HepG2 (cell line): ENCODE measurements around the gene MYBPC2. TPM values are rescaled to one million over a fixed set of nuclear protein-coding genes. Genes with fewer than 3 reads are reported as not detected.

Experiments used
- ATAC-seq: fragments of 200-7000 bp; cut with Tn5 transposase; 3 replicates; pipeline ENCODE4 v1.9.1; 2020; ENCODE audit warnings: mild to moderate bottlenecking, moderate library complexity
- BruUV-seq: library from RNA; stranded (reverse); fragments of 400-500 nt; replicated peaks from 2 replicates; lab custom pipeline; 2021; lab: Mats Ljungman, UMichigan
- CTCF ChIA-PET: fragments of 300-600 bp; formaldehyde crosslinking; extraction: SDS; loops from one replicate; lab custom pipeline; 2021; ENCODE audit warnings: low total read pairs, inconsistent platforms, low intra/inter-chr PET ratio; lab: Yijun Ruan, JAX
- POLR2A ChIA-PET: fragments of 350-600 bp; sonication (Branson Sonifier 250); formaldehyde crosslinking; loops from one replicate; lab custom pipeline; 2020; ENCODE audit warnings: antibody characterized with exemption, inconsistent platforms; lab: Yijun Ruan, JAX
- DNase-seq: peaks from one replicate; pipeline ENCODE4 v3.0.0-alpha.2; 2015; ENCODE audit warnings: low spot score
- FAIRE-seq: peaks from 3 replicates; lab custom pipeline; 2011; peaks lifted over from hg19 to GRCh38; lab: Jason Lieb, UNC
- H2AFZ ChIP-seq: one replicate; pipeline ENCODE4 v1.6.1; 2011; ENCODE audit warnings: low read length, inconsistent platforms
- H3K27ac ChIP-seq: fragments of 300-600 bp; 3 replicates; pipeline ENCODE4 v1.8.0; 2011; ENCODE audit warnings: mixed run types, mild to moderate bottlenecking, mixed read lengths, low read length, inconsistent platforms; ENCODE audit not compliant: insufficient read depth; ENCODE audit errors: extremely low read length
- H3K27me3 ChIP-seq, 2 experiments: fragments of 200-600 bp in 1 of 2; 2 replicates in 1 of 2; 3 replicates in 1 of 2; pipeline versions ENCODE4 v1.6.0 to v1.8.0; 2011; ENCODE audit warnings: low read length in 2 of 2, mild to moderate bottlenecking in 2 of 2, moderate library complexity in 2 of 2, inconsistent platforms in 1 of 2; ENCODE audit not compliant: insufficient read depth in 2 of 2, control insufficient read depth in 1 of 2
- H3K36me3 ChIP-seq, 2 experiments: fragments of 200-600 bp in 1 of 2; replicated peaks in 1 of 2; 2 replicates in 1 of 2; 3 replicates in 1 of 2; pipeline versions ENCODE4 v1.5.1 to v1.8.0; 2011; ENCODE audit warnings: low read length in 2 of 2, inconsistent platforms in 1 of 2; ENCODE audit not compliant: insufficient read depth in 2 of 2, control insufficient read depth in 1 of 2
- H3K4me1 ChIP-seq: 2 replicates; pipeline ENCODE4 v1.5.1; 2012; ENCODE audit warnings: low read length, inconsistent platforms; ENCODE audit not compliant: insufficient read depth
- H3K4me2 ChIP-seq: 2 replicates; pipeline ENCODE4 v1.6.0; 2011; ENCODE audit warnings: low read depth, low read length, inconsistent platforms
- H3K4me3 ChIP-seq, 3 experiments: fragments of 200-600 bp in 1 of 3; sonication (generic), shearing (Covaris generic) in 1 of 3; replicated peaks in 1 of 3; 2 replicates each; pipeline ENCODE4 v1.5.1; 2011 to 2016; ENCODE audit warnings: low read length in 3 of 3, inconsistent platforms in 2 of 3, low read depth in 2 of 3, mild to moderate bottlenecking in 2 of 3, control low read depth in 1 of 3, mixed read lengths in 1 of 3; ENCODE audit not compliant: insufficient read depth in 1 of 3
- H3K79me2 ChIP-seq: one replicate; pipeline ENCODE4 v1.6.1; 2011; ENCODE audit warnings: low read length, inconsistent platforms; ENCODE audit not compliant: insufficient read depth
- H3K9ac ChIP-seq: 2 replicates; pipeline ENCODE4 v1.6.0; 2011; ENCODE audit warnings: mild to moderate bottlenecking, low read depth, low read length, inconsistent platforms; ENCODE audit not compliant: insufficient read depth
- H3K9me3 ChIP-seq: 2 replicates; pipeline ENCODE4 v1.5.1; 2012; ENCODE audit warnings: mild to moderate bottlenecking, low read length
- H4K20me1 ChIP-seq: 2 replicates; pipeline ENCODE4 v1.6.0; 2011; ENCODE audit warnings: inconsistent platforms, mild to moderate bottlenecking, low read length, moderate library complexity; ENCODE audit not compliant: insufficient read depth
- WGBS: methylation state at CpG from one replicate; pipeline ENCODE4 v1.1.6; 2017; ENCODE audit warnings: low lambda C conversion rate; 5-methylcytosine and 5-hydroxymethylcytosine counted together
- in situ Hi-C: cut with HindIII; loops from 2 replicates; pipeline ENCODE4 v1.10.0; 2017; ENCODE audit warnings: low pct_unique_long_range_greater_than_20kb; ENCODE audit not compliant: extremely low pct_ligation_motif_present
- intact Hi-C: fragments of 100-400 bp; cut with micrococcal nuclease; formaldehyde crosslinking; loops from one replicate; pipeline ENCODE4 v1.10.0; 2022; ENCODE audit not compliant: unreplicated experiment
- polyA plus RNA-seq, 8 experiments: library from polyadenylated mRNA; depleted of rRNA in 3 of 8; stranded (reverse) in 7 of 8; unstranded in 1 of 8; fragments of >200 nt; fragmentation: Illumina TruSeq in 4 of 8; extraction: Trizol in 4 of 8; gene quantifications; 2 replicates each; pipeline versions ENCODE4 v1.2.1 to v1.2.3, GENCODE V29; 2011 to 2016; ENCODE audit warnings: low read depth in 4 of 8, missing spikeins in 1 of 8, mixed read lengths in 1 of 8; ENCODE audit not compliant: insufficient read depth in 1 of 8
- total RNA-seq, 5 experiments: library from RNA; depleted of rRNA; stranded (reverse); fragments of >200 nt; fragmentation: Illumina TruSeq; extraction: Trizol; gene quantifications; 2 replicates each; pipeline ENCODE4 v1.2.3, GENCODE V29; 2016; ENCODE audit warnings: low read depth in 1 of 5
- TF ChIP-seq, protein P1 (sequence below): sonication (generic); formaldehyde crosslinking; IDR thresholded peaks from 2 replicates; pipeline ENCODE4 v1.5.1; 2020; ENCODE audit warnings: mild to moderate bottlenecking, missing genetic modification reagents, borderline replicate concordance

MYBPC2 gene
- total and polyA plus RNA-seq, 2 of the 13 experiments (the other 11 are each of a cell fraction or from before 2014, with no cell fraction given): not detected

DNA sequence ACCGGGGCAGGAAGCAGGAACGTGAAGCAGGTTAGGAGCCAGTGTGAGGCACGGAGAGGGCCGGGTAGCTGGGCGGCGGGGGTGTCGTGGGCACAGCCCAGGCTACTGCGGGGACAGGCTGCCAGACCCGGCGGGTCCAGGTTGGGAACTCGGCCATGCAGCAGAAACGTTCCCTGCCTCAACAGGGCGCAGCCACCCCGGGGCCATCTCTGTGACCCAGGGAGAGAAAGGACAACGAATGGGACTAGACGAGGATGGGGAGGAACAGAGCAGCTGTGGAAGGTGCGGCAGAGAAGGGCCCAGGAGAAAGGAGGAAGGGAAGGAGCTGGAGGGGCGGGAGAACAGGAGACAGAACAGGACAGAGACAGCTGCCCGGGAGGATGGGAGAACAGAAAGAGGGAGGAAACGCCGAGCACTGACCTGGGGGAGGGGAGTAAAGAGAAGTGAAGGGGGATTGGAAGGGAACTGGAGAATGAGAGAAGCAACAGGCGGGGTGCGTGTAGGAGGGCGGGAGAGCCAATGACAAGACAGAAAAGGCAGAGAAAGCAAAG is 56.8 kb downstream of the MYBPC2 start:
- no TSS peak for BruUV-seq
- Histone ChIP-seq H3K9ac (no peak overlapping the region), H3K79me2 (no peaks in the 10 kb centered on the region), H3K4me3 (no peak overlapping the region)
- no peak for ATAC-seq
- TF ChIP-seq, protein P1, sequence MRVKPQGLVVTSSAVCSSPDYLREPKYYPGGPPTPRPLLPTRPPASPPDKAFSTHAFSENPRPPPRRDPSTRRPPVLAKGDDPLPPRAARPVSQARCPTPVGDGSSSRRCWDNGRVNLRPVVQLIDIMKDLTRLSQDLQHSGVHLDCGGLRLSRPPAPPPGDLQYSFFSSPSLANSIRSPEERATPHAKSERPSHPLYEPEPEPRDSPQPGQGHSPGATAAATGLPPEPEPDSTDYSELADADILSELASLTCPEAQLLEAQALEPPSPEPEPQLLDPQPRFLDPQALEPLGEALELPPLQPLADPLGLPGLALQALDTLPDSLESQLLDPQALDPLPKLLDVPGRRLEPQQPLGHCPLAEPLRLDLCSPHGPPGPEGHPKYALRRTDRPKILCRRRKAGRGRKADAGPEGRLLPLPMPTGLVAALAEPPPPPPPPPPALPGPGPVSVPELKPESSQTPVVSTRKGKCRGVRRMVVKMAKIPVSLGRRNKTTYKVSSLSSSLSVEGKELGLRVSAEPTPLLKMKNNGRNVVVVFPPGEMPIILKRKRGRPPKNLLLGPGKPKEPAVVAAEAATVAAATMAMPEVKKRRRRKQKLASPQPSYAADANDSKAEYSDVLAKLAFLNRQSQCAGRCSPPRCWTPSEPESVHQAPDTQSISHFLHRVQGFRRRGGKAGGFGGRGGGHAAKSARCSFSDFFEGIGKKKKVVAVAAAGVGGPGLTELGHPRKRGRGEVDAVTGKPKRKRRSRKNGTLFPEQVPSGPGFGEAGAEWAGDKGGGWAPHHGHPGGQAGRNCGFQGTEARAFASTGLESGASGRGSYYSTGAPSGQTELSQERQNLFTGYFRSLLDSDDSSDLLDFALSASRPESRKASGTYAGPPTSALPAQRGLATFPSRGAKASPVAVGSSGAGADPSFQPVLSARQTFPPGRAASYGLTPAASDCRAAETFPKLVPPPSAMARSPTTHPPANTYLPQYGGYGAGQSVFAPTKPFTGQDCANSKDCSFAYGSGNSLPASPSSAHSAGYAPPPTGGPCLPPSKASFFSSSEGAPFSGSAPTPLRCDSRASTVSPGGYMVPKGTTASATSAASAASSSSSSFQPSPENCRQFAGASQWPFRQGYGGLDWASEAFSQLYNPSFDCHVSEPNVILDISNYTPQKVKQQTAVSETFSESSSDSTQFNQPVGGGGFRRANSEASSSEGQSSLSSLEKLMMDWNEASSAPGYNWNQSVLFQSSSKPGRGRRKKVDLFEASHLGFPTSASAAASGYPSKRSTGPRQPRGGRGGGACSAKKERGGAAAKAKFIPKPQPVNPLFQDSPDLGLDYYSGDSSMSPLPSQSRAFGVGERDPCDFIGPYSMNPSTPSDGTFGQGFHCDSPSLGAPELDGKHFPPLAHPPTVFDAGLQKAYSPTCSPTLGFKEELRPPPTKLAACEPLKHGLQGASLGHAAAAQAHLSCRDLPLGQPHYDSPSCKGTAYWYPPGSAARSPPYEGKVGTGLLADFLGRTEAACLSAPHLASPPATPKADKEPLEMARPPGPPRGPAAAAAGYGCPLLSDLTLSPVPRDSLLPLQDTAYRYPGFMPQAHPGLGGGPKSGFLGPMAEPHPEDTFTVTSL (CRISPR knock-in tag): no peak
- TF ChIP-seq, all 625 proteins: peak for 0
- POLR2A ChIA-PET: no interaction called here
- intact Hi-C loops (no loop called here), in situ Hi-C loops (no loop called here)
- H3K27ac ChIP-seq: no peak overlapping the region
- H3K9me3 ChIP-seq: peaks cover 15% of the 10 kb centered on the region
- FAIRE-seq (no peak), DNase-seq (no peak)
- H2AFZ ChIP-seq: no peak overlapping the region
- H3K4me1 ChIP-seq: no peaks in the 10 kb centered on the region
- no peaks in the 10 kb centered on the region for H4K20me1 ChIP-seq
- peaks cover 8 to 34% of the 10 kb centered on the region in 2 experiments; a peak in 3 of 5 replicates for H3K27me3 ChIP-seq
- 31% methylated on average over 24 of the region's 24 CpGs for WGBS
- CTCF ChIA-PET: no interaction called here
- no peaks in the 10 kb centered on the region for H3K36me3 ChIP-seq
- H3K4me2 ChIP-seq: no peak overlapping the region
